GM12801 (cell line): Measurements from ENCODE around the gene CADPS2.

Source experiments
- TF ChIP-seq, protein P1 (sequence below): IDR thresholded peaks from one replicate; pipeline ENCODE4 v1.5.1; 2011; ENCODE audit warnings: control low read depth; ENCODE audit not compliant: insufficient read length; ENCODE audit errors: extremely low read depth

The CADPS2 gene

DNA sequence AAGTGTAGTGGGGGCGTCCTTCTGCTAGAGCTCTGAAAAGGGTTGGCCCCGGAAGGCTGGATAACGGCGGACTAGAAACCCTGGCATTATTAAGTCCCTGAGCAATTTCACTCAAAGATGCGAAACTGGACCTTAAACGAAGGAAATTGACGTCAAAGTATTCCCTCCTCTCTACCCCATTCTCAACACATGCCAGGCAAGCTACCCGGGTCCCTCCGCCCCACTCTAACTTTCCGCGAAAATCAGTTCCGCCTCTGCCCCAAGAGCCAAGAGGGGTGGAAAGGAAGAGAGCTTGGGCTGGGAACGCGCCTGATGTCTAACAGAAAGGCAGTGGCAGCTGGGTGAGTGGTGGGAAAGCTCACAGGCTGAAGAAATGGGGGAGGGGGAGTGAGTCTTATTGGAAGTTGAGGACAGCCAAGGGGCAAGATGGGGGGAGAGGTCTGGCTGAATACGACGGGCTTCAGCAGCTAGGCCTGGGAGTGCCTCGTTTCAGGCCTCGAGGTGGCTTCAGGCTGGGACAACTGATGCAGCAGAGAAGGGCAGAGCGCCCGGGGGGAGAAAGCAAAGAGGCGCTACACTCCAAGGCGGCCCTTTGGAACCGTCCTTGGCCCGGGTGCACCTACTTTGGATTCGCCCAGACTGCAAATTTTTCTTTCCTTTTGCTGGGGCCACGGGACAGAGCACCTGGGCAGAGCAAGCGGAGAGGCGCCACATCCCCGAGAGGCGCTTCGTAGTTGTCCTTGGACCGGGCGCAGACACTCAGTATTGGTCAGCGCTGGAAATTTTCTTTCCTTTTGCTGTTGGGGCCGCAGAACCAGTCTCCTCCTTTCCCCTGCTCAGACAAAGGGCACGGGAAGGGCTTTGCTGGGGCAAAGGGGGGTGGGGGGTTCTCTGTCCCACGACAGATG, 579.7 kb downstream of the CADPS2 start:
- TF ChIP-seq, protein P1, sequence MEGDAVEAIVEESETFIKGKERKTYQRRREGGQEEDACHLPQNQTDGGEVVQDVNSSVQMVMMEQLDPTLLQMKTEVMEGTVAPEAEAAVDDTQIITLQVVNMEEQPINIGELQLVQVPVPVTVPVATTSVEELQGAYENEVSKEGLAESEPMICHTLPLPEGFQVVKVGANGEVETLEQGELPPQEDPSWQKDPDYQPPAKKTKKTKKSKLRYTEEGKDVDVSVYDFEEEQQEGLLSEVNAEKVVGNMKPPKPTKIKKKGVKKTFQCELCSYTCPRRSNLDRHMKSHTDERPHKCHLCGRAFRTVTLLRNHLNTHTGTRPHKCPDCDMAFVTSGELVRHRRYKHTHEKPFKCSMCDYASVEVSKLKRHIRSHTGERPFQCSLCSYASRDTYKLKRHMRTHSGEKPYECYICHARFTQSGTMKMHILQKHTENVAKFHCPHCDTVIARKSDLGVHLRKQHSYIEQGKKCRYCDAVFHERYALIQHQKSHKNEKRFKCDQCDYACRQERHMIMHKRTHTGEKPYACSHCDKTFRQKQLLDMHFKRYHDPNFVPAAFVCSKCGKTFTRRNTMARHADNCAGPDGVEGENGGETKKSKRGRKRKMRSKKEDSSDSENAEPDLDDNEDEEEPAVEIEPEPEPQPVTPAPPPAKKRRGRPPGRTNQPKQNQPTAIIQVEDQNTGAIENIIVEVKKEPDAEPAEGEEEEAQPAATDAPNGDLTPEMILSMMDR, result no peak

DNA sequence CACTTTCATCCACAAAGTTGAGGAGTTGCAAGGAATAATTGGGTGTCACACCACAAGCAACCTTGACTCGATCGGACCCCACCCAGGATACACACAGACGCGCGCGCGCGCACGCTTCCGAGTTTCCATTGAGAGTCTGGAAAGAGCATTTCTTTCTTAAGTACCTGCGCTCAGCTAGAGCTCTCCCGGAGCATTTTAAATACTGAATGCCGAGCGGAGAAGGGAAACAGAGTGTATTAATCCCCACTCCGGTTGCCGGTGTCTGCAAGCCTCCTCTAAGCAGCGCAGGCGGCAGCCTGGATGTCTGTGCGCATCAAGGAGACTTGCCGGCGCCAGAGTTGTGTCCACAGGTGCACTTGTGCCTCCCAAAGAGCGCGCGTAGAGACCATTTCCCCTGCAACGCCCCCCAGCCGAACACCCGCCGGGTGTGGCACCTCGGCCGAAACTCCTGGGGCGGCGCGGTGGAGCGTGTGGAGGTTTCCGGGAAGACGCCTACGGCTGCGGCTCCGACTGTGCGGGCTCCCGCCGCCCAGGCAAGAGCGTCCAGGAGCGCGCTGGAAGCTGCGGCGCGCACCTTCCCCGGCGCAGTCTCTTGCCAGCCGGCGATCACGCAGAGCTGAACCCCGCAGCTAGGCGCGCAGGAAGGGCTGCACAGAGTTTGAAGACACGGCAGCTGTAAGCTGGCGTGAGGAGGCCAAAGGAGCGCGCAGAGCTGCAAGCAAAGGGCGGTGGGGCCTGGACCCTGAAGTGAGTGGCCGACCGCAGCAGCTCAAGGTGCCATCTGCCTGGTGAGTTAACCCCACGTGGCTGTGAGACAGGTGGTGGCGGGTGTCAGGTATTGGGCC, 580.6 kb downstream of the CADPS2 start:
- TF ChIP-seq, protein P1, result no peak

DNA sequence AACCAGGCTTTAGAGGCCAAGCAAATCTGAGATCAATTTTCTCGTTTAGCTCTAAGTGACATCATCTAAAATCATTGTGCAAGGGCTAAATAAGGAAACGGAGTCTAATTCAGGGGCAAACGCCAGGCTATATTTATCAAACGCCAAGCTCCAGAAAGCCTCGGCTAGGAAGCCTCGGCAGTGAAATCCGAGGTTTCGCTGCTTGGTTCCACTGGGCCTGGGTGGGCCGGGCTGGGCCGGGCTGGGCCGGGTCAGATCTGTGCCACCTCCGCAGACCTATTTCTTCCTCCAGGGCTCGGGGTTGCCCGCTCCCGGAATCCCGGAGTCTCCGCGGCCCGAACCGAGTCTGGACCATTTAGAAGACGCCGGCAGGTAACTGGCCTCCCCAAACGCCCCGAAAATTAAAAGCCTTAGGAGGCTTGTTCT, 581.3 kb downstream of the CADPS2 start:
- TF ChIP-seq, protein P1, result no peak

DNA sequence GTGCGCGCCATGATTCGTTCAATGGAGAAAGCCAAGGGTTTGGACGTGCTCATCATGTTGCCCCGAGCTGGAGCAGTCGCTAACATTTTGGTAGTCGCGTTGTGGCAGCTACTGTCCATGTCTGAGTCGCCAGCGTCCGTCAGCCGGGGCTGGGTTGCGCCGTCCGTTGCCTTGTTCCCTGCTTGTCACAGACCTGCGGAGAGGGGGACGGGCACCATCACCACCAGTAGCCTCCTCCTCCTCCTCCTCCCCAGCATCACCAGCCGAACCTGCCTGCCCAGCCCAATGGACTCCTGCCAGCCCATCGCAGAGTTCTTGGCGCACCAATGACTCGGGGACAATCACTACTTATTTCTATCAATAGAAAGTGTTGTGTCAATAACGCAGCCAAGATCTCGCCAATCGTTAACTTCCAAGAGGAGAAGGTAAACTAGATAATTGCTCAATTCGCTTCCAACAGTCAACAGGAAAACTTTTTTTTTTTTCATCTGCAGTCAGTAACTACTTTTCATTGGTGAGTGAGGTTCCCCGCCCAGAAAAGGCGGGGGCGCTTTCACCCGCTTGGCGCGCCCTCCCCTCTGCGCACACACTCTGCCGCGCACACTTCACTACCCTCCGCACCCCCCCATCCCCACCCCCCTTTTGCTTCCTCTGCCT, 581.8 kb downstream of the CADPS2 start, which contains the start of gene FEZF1:
TSS of gene FEZF1 (minus strand) at position 432 of the 657 bp plus-strand sequence. CDS start at position 119, 313 bp downstream.
- TF ChIP-seq, protein P1, result no peak

DNA sequence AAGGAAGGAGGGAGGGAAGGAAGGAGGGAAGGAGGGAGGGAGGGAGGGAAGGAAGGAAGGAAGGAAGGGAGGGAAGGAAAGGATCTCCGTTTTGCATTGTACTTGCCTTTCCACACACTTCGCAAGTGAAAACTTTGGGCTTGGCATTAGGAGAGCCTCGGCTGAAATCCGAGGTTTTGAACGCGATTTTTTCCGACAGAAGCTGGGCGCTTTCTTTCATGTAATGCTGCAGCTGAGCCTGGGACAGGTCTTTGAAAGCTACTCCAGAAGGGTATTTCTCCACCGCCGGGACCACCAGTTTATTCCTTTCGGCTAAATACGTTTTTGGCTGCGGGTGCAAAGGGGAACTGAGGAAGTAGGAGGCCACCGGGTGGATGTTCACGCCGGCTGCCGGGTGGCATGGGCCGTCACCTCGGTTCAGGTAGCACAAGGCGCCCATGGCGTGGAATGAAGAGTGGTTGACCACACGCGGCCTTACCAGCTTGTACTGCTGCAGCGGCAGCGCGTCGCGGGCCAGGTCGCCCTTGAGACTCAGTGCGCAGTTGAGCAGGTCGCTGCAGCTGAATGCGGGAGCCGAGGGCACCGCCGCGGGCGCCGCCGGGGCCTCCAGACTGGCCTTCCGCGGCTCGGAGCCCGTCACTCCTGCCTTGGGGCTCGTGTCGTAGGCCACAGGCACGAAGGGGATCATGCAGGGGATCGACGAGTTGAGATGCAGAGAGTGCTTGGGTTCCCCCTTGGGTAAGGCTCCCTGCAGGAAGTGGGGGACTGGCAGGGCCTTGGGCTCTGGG, 582.5 kb downstream of the CADPS2 start:
- TF ChIP-seq, protein P1, result no peak

DNA sequence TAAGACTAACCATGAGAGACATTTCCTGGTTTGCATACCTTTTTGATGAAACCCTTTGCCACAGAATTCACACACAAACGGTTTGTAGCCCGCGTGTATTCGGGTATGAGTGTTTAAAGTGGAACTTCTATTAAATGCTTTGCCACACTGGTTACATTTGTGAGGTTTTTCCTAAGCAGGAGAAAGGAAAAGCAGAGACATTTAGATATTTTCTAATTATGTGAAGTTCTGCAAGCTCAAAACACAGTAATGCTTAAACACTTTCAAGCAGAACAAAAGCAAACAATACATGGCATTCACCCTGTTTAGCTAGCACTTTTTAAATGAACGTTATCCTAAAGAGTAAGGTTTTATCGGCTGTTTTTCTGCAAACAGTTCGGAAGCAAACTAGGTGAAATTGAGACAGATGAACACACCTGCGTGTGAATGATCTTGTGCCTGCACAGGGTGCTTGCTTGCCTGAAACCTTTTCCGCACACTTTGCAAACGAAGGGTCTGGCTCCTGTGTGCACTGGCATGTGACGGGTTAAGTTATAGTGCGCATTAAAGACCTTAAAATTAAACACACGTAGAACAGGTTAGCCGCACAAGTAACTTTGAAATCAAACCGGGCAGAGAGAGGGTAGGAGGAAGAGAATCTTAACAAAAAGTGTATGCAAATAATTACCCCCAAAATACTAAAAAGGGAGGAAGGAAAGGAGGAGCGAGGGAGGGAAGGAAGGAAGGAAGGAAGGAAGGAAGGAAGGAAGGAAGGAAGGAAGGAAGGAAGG, 583.3 kb downstream of the CADPS2 start:
- TF ChIP-seq, protein P1, result no peak
